ENCODE data around the gene ZFP69B.

- TF ChIP-seq POLR2AphosphoS5 (IDR thresholded peaks at IDR 0.05; ENCODE audit: low read depth, low read length) (no peak), TAF1 (IDR thresholded peaks at IDR 0.05; ENCODE audit: borderline replicate concordance, insufficient read depth, low read length) (no peak)
- TF ChIP-seq, protein P1, sequence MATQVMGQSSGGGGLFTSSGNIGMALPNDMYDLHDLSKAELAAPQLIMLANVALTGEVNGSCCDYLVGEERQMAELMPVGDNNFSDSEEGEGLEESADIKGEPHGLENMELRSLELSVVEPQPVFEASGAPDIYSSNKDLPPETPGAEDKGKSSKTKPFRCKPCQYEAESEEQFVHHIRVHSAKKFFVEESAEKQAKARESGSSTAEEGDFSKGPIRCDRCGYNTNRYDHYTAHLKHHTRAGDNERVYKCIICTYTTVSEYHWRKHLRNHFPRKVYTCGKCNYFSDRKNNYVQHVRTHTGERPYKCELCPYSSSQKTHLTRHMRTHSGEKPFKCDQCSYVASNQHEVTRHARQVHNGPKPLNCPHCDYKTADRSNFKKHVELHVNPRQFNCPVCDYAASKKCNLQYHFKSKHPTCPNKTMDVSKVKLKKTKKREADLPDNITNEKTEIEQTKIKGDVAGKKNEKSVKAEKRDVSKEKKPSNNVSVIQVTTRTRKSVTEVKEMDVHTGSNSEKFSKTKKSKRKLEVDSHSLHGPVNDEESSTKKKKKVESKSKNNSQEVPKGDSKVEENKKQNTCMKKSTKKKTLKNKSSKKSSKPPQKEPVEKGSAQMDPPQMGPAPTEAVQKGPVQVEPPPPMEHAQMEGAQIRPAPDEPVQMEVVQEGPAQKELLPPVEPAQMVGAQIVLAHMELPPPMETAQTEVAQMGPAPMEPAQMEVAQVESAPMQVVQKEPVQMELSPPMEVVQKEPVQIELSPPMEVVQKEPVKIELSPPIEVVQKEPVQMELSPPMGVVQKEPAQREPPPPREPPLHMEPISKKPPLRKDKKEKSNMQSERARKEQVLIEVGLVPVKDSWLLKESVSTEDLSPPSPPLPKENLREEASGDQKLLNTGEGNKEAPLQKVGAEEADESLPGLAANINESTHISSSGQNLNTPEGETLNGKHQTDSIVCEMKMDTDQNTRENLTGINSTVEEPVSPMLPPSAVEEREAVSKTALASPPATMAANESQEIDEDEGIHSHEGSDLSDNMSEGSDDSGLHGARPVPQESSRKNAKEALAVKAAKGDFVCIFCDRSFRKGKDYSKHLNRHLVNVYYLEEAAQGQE (IDR thresholded peaks at IDR 0.05; ENCODE audit: insufficient read depth in 1 of 2, low read depth in 2 of 2, low read length in 2 of 2), result no peak
Observed at GRCh38 chr1:40409467-40409866, 40.8 kb upstream of the ZFP69B start.
